ENCODE measurements around the gene TAF11L5.
"Not testable (repeated sequence)": the region's sequence is repeated elsewhere in the genome, so short reads cannot be mapped to it uniquely, and the experiment has no call there.

DNA sequence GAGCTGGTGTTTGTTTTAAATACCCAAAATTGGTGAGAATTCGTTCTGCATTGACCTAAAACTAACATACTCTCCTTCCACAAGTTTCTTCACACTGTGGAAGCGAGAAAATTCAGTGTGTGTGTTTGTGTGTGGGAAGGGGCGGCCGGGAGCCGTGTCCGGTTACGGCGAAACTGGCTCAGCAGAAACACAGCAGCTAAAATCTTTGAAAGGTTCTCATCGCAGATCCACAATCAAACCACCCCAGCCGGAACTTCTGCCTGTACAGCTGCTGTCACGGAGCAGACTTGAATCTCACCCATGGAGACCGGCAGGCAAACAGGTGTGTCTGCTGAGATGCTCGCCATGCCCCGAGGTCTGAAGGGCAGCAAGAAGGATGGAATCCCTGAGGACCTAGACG, 3.3 kb downstream of the TAF11L5 start, which contains the start of gene TAF11L6:
- TF ChIP-seq GABPA (IDR thresholded peaks at IDR 0.05; ENCODE audit: borderline replicate concordance, insufficient read depth, low read length): not testable (repeated sequence)
- TF ChIP-seq, protein P1, sequence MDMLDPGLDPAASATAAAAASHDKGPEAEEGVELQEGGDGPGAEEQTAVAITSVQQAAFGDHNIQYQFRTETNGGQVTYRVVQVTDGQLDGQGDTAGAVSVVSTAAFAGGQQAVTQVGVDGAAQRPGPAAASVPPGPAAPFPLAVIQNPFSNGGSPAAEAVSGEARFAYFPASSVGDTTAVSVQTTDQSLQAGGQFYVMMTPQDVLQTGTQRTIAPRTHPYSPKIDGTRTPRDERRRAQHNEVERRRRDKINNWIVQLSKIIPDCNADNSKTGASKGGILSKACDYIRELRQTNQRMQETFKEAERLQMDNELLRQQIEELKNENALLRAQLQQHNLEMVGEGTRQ (IDR thresholded peaks at IDR 0.05; ENCODE audit: low read length): not testable (repeated sequence)

Measured in H1 (cell line).